Common myeloid progenitor, CD34-positive (primary cell): Measurements from ENCODE around the gene MMS22L.

Experiments used
- CTCF ChIA-PET: fragments of 350-600 bp; sonication (Branson Sonifier 250); formaldehyde crosslinking; loops from one replicate; lab custom pipeline; 2021; ENCODE audit warnings: antibody characterized with exemption; lab: Charles Lee
- POLR2A ChIA-PET: fragments of 350-600 bp; sonication (Branson Sonifier 250); formaldehyde crosslinking; loops from one replicate; lab custom pipeline; 2021; ENCODE audit warnings: antibody characterized with exemption; lab: Charles Lee
- DNase-seq, 3 donors: peaks; one replicate each; pipeline versions ENCODE4 v3.0.0 to v3.0.0-alpha.2; 2013
- H3K27ac ChIP-seq, 2 experiments: 1 replicate in 1 of 2; 2 replicates in 1 of 2; pipeline ENCODE4 v1.7.0; 2013; ENCODE audit warnings: inconsistent platforms in 2 of 2, low read length in 2 of 2, mild to moderate bottlenecking in 2 of 2, low read depth in 1 of 2, moderate library complexity in 1 of 2; ENCODE audit not compliant: severe bottlenecking in 2 of 2, insufficient read depth in 1 of 2, poor library complexity in 1 of 2
- H3K27me3 ChIP-seq, 5 experiments: replicated peaks in 2 of 5; 1 replicate in 3 of 5; 2 replicates in 2 of 5; pipeline versions ENCODE4 v1.6.1 to v1.7.0; 2013; ENCODE audit warnings: low read length in 4 of 5, mild to moderate bottlenecking in 2 of 5, moderate library complexity in 2 of 5, inconsistent platforms in 1 of 5; ENCODE audit not compliant: insufficient read depth in 5 of 5, control insufficient read depth in 4 of 5
- H3K36me3 ChIP-seq, 4 experiments: 1 replicate in 2 of 4; 2 replicates in 2 of 4; pipeline versions ENCODE4 v1.6.1 to v1.7.0; 2013; ENCODE audit warnings: low read length in 3 of 4, control low read depth in 1 of 4, mild to moderate bottlenecking in 1 of 4; ENCODE audit not compliant: control insufficient read depth in 4 of 4, insufficient read depth in 4 of 4
- H3K4me1 ChIP-seq, 4 experiments: 1 replicate in 3 of 4; 2 replicates in 1 of 4; pipeline versions ENCODE4 v1.6.1 to v1.7.1; 2013; ENCODE audit warnings: low read length in 3 of 4, mild to moderate bottlenecking in 3 of 4, control low read depth in 1 of 4, inconsistent platforms in 1 of 4, moderate library complexity in 1 of 4; ENCODE audit not compliant: control insufficient read depth in 4 of 4, insufficient read depth in 4 of 4; ENCODE audit errors: control extremely low read depth in 1 of 4
- H3K4me3 ChIP-seq, 7 experiments: 1 replicate in 4 of 7; 2 replicates in 3 of 7; pipeline versions ENCODE4 v1.5.1 to v1.7.0; 2013; ENCODE audit warnings: mild to moderate bottlenecking in 7 of 7, low read length in 6 of 7, moderate library complexity in 6 of 7, inconsistent platforms in 2 of 7, low read depth in 2 of 7, control low read depth in 1 of 7; ENCODE audit not compliant: insufficient read depth in 4 of 7, control insufficient read depth in 1 of 7; ENCODE audit errors: extremely low read depth in 1 of 7
- H3K9me3 ChIP-seq, 5 experiments: 1 replicate in 4 of 5; 2 replicates in 1 of 5; pipeline versions ENCODE4 v1.6.1 to v1.7.1; 2013; ENCODE audit warnings: low read length in 4 of 5, mild to moderate bottlenecking in 2 of 5, inconsistent platforms in 1 of 5, low read depth in 1 of 5, moderate library complexity in 1 of 5; ENCODE audit not compliant: control insufficient read depth in 4 of 5, insufficient read depth in 2 of 5; ENCODE audit errors: control extremely low read depth in 1 of 5
- WGBS: methylation state at CpG from one replicate; pipeline ENCODE4 v1.1.5; 2013; ENCODE audit not compliant: insufficient coverage; 5-methylcytosine and 5-hydroxymethylcytosine counted together

MMS22L gene

DNA sequence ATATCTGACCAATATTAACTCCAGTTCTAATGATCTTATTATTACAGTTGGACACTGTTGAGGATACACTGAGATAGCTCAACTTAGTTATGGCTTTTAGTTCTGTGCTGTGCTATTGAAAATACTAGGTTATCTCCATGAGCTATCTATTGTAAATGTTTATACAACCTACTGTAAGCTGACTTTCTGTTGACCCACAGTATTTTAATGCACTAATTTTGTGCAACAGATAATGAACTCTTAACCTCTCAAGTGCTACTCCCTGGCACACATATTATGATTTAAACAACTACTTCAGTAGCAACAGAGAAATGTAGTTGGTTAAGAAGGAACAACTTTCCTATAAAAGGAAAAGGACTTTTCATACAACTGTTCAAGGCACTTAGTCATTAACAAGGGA lies 5.2 kb upstream of the MMS22L start:
- POLR2A ChIA-PET: no interaction called here
- Histone ChIP-seq H3K4me1 (peaks cover 0 to 6% (median 3%) of the 10 kb centered on the region in 4 experiments), H3K9me3 (peaks cover 0 to 15% (median 10%) of the 10 kb centered on the region in 5 experiments), H3K4me3 (no peak overlapping the region), H3K27ac (no peak overlapping the region), H3K27me3 (peaks cover 0 to 2% (median 0%) of the 10 kb centered on the region in 5 experiments), H3K36me3 (no peaks in the 10 kb centered on the region)
- no peak for DNase-seq
- CTCF ChIA-PET: no interaction called here

DNA sequence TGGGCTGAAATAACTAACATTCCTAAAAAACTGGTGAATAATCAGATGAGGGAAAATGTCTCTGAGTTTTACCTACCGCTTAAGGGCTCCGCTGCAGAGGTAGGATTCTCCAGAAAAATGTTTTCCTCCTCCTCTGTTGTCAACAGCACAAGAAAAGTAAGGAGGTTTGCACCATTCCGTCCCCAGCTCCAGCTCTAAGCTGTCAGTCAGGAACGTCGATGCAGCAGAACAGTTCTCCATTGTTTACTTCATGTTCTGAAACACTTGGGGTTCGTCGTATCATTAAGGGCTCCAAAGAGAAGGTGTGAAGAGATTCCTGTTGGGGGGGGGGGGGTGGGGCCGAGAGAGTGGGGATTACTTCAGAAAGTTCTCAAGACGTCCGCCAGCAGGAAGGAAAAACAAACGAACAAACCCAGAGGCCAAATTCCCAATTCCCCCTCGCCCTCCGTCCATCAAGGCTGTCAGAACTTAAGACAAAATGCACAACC lies 734 bp downstream of the MMS22L start:
- DNase-seq: no peak
- POLR2A ChIA-PET: no interaction called here
- CTCF ChIA-PET: no interaction called here
- Histone ChIP-seq H3K4me3 (peak overlapping the region; percentile 74 to 98 (median 94)), H3K27me3 (no peaks in the 10 kb centered on the region), H3K4me1 (peaks cover 6 to 20% (median 9%) of the 10 kb centered on the region in 4 experiments), H3K36me3 (peaks cover 3 to 14% (median 7%) of the 10 kb centered on the region in 4 experiments), H3K9me3 (no peaks in the 10 kb centered on the region), H3K27ac (peak overlapping the region; percentile 48 to 85)
- WGBS: 9% methylated on average over 7 of the region's 13 CpGs

DNA sequence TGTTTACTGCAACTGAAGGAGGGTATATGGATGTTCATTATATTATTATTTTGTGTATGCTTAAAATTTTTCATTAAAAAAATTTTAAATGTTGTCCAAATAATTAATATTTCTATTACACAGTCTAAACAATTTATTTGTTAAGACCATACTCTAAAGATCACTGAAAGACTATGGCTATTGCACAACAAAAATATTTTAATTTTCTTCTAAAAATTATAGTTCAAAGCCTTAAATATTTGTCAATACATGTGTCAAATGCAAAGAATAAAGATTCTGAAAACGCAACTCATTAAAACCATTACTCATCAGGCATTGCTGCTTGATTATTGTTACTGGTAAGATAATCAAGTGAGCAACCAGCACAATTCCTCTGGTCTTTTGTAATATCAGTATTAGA lies 2.2 kb downstream of the MMS22L start:
- CTCF ChIA-PET: no interaction called here
- Histone ChIP-seq H3K4me3 (peak overlapping the region in 1 of 7 experiments; percentile 98), H3K36me3 (peaks cover 7 to 24% (median 11%) of the 10 kb centered on the region in 4 experiments), H3K27ac (peak overlapping the region in 1 of 2 experiments; percentile 85), H3K27me3 (no peaks in the 10 kb centered on the region), H3K9me3 (no peaks in the 10 kb centered on the region), H3K4me1 (peaks cover 6 to 20% (median 9%) of the 10 kb centered on the region in 4 experiments)
- DNase-seq: no peak
- POLR2A ChIA-PET: no interaction called here
- no CpG with 5 or more reads among the region's 1 CpG for WGBS

DNA sequence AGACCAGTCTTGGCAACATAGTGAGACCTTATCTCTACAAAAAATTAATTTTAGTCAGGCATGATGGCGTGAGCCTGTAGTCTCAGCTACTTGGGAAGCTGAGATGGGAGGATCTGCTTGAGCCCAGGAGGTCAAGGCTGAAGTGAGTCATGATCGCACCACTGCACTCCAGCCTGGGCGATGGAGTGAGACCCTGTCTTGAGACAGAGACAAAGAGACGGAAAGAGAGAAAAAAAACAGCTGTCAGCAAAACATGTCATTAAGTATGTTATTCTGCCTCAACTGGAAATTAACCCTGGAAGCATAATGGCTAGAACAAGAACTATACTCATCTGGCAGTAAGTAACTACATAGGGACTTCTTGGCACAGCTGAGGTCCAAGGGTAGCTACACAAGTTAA lies 7.2 kb downstream of the MMS22L start:
- no peaks in the 10 kb centered on the region for H3K9me3 ChIP-seq
- WGBS: 97% methylated on average over 3 of the region's 4 CpGs
- no peaks in the 10 kb centered on the region for H3K4me1 ChIP-seq
- H3K27me3 ChIP-seq: no peaks in the 10 kb centered on the region
- peaks cover 10 to 56% (median 29%) of the 10 kb centered on the region in 4 experiments for H3K36me3 ChIP-seq
- no peak for DNase-seq
- POLR2A ChIA-PET: no interaction called here
- no peak overlapping the region for H3K27ac ChIP-seq
- H3K4me3 ChIP-seq: no peak overlapping the region
- CTCF ChIA-PET: no interaction called here

DNA sequence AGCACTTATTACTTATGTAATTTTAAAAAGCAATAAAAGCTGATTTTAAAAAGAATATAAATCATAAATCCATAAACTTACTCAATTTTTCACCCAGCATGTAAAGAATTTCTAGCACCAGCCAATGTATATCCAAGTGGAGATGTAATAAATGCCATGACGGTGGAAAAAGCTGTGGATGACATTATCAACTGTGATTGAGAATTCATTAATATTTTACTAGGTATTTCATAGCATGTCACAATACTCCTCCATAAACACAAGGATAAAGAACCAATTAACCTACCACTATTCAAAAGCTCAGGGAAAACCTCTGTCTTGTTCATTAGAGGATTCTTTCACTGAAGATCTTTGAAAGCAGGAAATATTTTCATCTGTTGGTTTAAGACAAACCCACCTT lies 13.2 kb downstream of the MMS22L start:
- WGBS: no CpG with 5 or more reads among the region's 1 CpG
- DNase-seq: no peak
- no peaks in the 10 kb centered on the region for H3K4me1 ChIP-seq
- POLR2A ChIA-PET: no interaction called here
- no peaks in the 10 kb centered on the region for H3K9me3 ChIP-seq
- no peak overlapping the region for H3K4me3 ChIP-seq
- no peaks in the 10 kb centered on the region for H3K27me3 ChIP-seq
- H3K36me3 ChIP-seq: peaks cover 7 to 52% (median 31%) of the 10 kb centered on the region in 4 experiments
- H3K27ac ChIP-seq: no peak overlapping the region
- CTCF ChIA-PET: interaction anchor here (1.2 kb wide), 1 partner anchor 83 kb away, joined by 3 read pairs; no protein-coding TSS in a partner anchor

DNA sequence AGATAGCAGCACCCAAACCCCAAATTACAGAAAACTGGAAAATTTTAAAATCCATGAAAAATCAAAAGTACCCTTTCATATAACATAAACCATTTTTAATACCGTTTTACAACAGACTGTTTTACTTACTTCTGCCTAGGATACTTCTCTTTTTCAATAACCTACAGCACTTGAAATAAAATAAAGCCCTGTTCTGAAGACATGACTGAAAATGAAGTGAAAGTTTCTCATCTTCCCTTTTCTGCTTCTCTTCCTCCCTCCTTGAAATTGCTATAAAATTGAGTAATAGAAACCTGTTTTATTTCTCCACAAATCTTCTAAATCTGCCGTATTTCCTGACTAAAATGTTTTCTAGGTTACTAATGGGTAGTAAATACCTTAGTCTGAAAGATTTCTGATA lies 20.3 kb downstream of the MMS22L start:
- POLR2A ChIA-PET: no interaction called here
- 100% methylated on average over 1 of the region's 2 CpGs for WGBS

DNA sequence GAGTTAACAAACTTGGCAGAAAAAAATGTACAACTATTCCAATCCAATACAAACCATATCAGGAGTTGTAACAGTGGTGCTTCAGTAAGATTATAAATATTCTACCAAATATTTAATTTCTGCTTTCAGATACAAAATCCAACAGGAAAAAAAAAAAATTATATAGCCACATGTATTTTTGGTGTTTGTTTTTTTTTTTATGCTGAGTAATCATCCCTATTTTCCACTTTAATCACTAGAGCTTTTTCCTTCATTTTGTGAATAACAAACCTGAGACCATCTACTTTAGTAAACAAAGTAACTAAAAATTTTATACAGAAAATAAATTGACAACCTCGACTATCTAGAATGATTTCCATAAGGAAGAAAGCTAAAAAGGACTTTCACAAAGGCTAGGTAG lies 36.2 kb downstream of the MMS22L start:
- Histone ChIP-seq H3K9me3 (peaks cover 0 to 13% (median 0%) of the 10 kb centered on the region in 5 experiments), H3K36me3 (peaks cover 12 to 43% (median 17%) of the 10 kb centered on the region in 4 experiments), H3K4me1 (no peaks in the 10 kb centered on the region), H3K27me3 (no peaks in the 10 kb centered on the region), H3K4me3 (no peak overlapping the region), H3K27ac (no peak overlapping the region)
- DNase-seq: no peak
- WGBS: 100% methylated on average over 1 of the region's 1 CpG
- ChIA-PET POLR2A (no interaction called here), CTCF (interaction anchor here (1.9 kb wide), 1 partner anchor 31 kb away, joined by 6 read pairs; no protein-coding TSS in a partner anchor)

More for the DNA sequence above, 20.3 kb downstream of the MMS22L start:
- no peak for DNase-seq
- no peaks in the 10 kb centered on the region for H3K9me3 ChIP-seq
- H3K27me3 ChIP-seq: no peaks in the 10 kb centered on the region
- H3K4me1 ChIP-seq: no peaks in the 10 kb centered on the region
- H3K4me3 ChIP-seq: no peak overlapping the region
- CTCF ChIA-PET: no interaction called here
- peaks cover 10 to 57% (median 32%) of the 10 kb centered on the region in 4 experiments for H3K36me3 ChIP-seq
- no peak overlapping the region for H3K27ac ChIP-seq
